ENCODE measurements around the gene RAB3GAP2. TPM values are rescaled to one million over a fixed set of nuclear protein-coding genes. Genes with fewer than 3 reads are reported as not detected.
"Not testable (repeated sequence)": the region's sequence is repeated elsewhere in the genome, so short reads cannot be mapped to it uniquely, and the experiment has no call there.

RAB3GAP2 gene
- polyA plus RNA-seq, 4 donors, result 3.5 to 24.8 (median 7.7) TPM

- 81 to 92% (median 89%) methylated on average over 15 of the region's 15 CpGs for WGBS, 3 donors
- H3K36me3 ChIP-seq (ENCODE audit: control insufficient read depth in 3 of 3, insufficient read depth in 2 of 3, low read depth in 1 of 3, low read length in 3 of 3), result peaks cover 0 to 5% (median 3%) of the 10 kb centered on the region in 3 donors
- no peak overlapping the region for H3K4me3 ChIP-seq (ENCODE audit: low read depth in 1 of 3, low read length in 3 of 3)
- FAIRE-seq, result no peak
- H3K4me1 ChIP-seq (ENCODE audit: control insufficient read depth in 3 of 3, insufficient read depth in 2 of 3, low read depth in 1 of 3, low read length in 2 of 3), result no peaks in the 10 kb centered on the region
- no peak overlapping the region for H3K27ac ChIP-seq (ENCODE audit: low read depth in 1 of 3, low read length in 2 of 3)
- DNase-seq, result no peak
- no peaks in the 10 kb centered on the region for H3K27me3 ChIP-seq (ENCODE audit: control insufficient read depth in 3 of 3, insufficient read depth in 3 of 3, low read length in 3 of 3)
- H3K9me3 ChIP-seq (ENCODE audit: control insufficient read depth in 2 of 2, insufficient read depth in 1 of 2, low read depth in 1 of 2, low read length in 1 of 2), result no peaks in the 10 kb centered on the region
These were observed 52.2 kb downstream of the RAB3GAP2 start for GRCh38 chr1:220219865-220220698.

GRCh38 chr1:220219136-220219442, 53.2 kb downstream of the RAB3GAP2 start:
- no peak for DNase-seq
- H3K27me3 ChIP-seq (ENCODE audit: control insufficient read depth in 3 of 3, insufficient read depth in 3 of 3, low read length in 3 of 3), result no peaks in the 10 kb centered on the region
- FAIRE-seq, result no peak

GRCh38 chr1:220218397-220219135, 53.7 kb downstream of the RAB3GAP2 start:
- not testable (repeated sequence) for H3K36me3 ChIP-seq (ENCODE audit: control insufficient read depth in 3 of 3, insufficient read depth in 2 of 3, low read depth in 1 of 3, low read length in 3 of 3); H3K4me1 ChIP-seq (ENCODE audit: control insufficient read depth in 3 of 3, insufficient read depth in 2 of 3, low read depth in 1 of 3, low read length in 2 of 3); H3K27ac ChIP-seq (ENCODE audit: low read depth in 1 of 3, low read length in 2 of 3); H3K4me3 ChIP-seq (ENCODE audit: low read depth in 1 of 3, low read length in 3 of 3); H3K9me3 ChIP-seq (ENCODE audit: control insufficient read depth in 2 of 2, insufficient read depth in 1 of 2, low read depth in 1 of 2, low read length in 1 of 2); H3K27me3 ChIP-seq (ENCODE audit: control insufficient read depth in 3 of 3, insufficient read depth in 3 of 3, low read length in 3 of 3); FAIRE-seq
- DNase-seq, result peak; percentile 66 to 71
- WGBS, 3 donors, result 49 to 62% (median 60%) methylated on average over 6 of the region's 6 CpGs

More at GRCh38 chr1:220219136-220219442, 53.2 kb downstream of the RAB3GAP2 start:
- no peak overlapping the region for H3K27ac ChIP-seq (ENCODE audit: low read depth in 1 of 3, low read length in 2 of 3)
- H3K4me1 ChIP-seq (ENCODE audit: control insufficient read depth in 3 of 3, insufficient read depth in 2 of 3, low read depth in 1 of 3, low read length in 2 of 3), result no peaks in the 10 kb centered on the region
- no peaks in the 10 kb centered on the region for H3K9me3 ChIP-seq (ENCODE audit: control insufficient read depth in 2 of 2, insufficient read depth in 1 of 2, low read depth in 1 of 2, low read length in 1 of 2)
- H3K4me3 ChIP-seq (ENCODE audit: low read depth in 1 of 3, low read length in 3 of 3), result no peak overlapping the region
- peaks cover 0 to 5% (median 3%) of the 10 kb centered on the region in 3 donors for H3K36me3 ChIP-seq (ENCODE audit: control insufficient read depth in 3 of 3, insufficient read depth in 2 of 3, low read depth in 1 of 3, low read length in 3 of 3)

DNA sequence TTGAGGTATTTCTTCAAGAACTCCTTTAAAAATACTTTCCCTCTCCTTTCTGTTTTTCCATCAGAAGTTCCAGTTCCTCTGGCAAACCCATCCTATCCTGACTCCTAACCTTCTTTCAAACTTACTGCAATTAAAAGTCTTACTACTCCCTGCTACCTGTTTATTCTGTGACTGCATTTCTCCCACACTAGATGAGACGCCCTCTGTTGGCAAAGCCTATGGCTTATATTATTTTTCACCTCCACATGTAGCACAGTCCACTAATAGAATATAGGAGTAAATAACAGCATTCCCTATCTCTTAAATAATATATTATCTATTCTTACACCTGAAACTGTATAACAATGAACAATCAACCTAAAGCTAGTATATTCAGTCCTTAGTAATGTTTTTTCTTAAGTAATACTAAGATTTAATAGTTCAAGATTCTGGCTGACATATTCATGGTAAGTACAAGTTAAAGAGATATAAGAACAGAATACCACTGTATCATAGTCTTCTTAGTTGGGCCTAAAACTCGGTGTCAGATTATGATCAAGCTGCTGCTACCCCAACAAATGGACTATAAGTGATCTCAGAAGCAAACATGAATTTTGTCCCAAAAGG, 54.8 kb downstream of the RAB3GAP2 start:
- Histone ChIP-seq H3K4me1 (ENCODE audit: control insufficient read depth in 3 of 3, insufficient read depth in 2 of 3, low read depth in 1 of 3, low read length in 2 of 3) (no peaks in the 10 kb centered on the region), H3K27ac (ENCODE audit: low read depth in 1 of 3, low read length in 2 of 3) (no peak overlapping the region), H3K4me3 (ENCODE audit: low read depth in 1 of 3, low read length in 3 of 3) (no peak overlapping the region), H3K27me3 (ENCODE audit: control insufficient read depth in 3 of 3, insufficient read depth in 3 of 3, low read length in 3 of 3) (no peaks in the 10 kb centered on the region), H3K9me3 (ENCODE audit: control insufficient read depth in 2 of 2, insufficient read depth in 1 of 2, low read depth in 1 of 2, low read length in 1 of 2) (no peaks in the 10 kb centered on the region), H3K36me3 (ENCODE audit: control insufficient read depth in 3 of 3, insufficient read depth in 2 of 3, low read depth in 1 of 3, low read length in 3 of 3) (peaks cover 0 to 5% (median 3%) of the 10 kb centered on the region in 3 donors)
- FAIRE-seq (no peak), DNase-seq (peak; percentile 36 to 49)
- 53 to 71% (median 56%) methylated on average over 2 of the region's 2 CpGs for WGBS, 3 donors

- no peaks in the 10 kb centered on the region for H3K4me1 ChIP-seq (ENCODE audit: control insufficient read depth in 3 of 3, insufficient read depth in 2 of 3, low read depth in 1 of 3, low read length in 2 of 3)
- WGBS, 3 donors, result 85 to 91% (median 91%) methylated on average over 4 of the region's 4 CpGs
- H3K36me3 ChIP-seq (ENCODE audit: control insufficient read depth in 3 of 3, insufficient read depth in 2 of 3, low read depth in 1 of 3, low read length in 3 of 3), result peaks cover 1 to 7% (median 4%) of the 10 kb centered on the region in 3 donors
- no peaks in the 10 kb centered on the region for H3K27me3 ChIP-seq (ENCODE audit: control insufficient read depth in 3 of 3, insufficient read depth in 3 of 3, low read length in 3 of 3)
- DNase-seq (no peak), FAIRE-seq (no peak)
- no peak overlapping the region for H3K27ac ChIP-seq (ENCODE audit: low read depth in 1 of 3, low read length in 2 of 3)
- no peak overlapping the region for H3K4me3 ChIP-seq (ENCODE audit: low read depth in 1 of 3, low read length in 3 of 3)
- H3K9me3 ChIP-seq (ENCODE audit: control insufficient read depth in 2 of 2, insufficient read depth in 1 of 2, low read depth in 1 of 2, low read length in 1 of 2), result no peaks in the 10 kb centered on the region
These were observed 58.8 kb downstream of the RAB3GAP2 start for GRCh38 chr1:220213382-220213983.

- Histone ChIP-seq H3K4me1 (ENCODE audit: control insufficient read depth in 3 of 3, insufficient read depth in 2 of 3, low read depth in 1 of 3, low read length in 2 of 3) (no peaks in the 10 kb centered on the region), H3K36me3 (ENCODE audit: control insufficient read depth in 3 of 3, insufficient read depth in 2 of 3, low read depth in 1 of 3, low read length in 3 of 3) (peaks cover 5 to 7% (median 6%) of the 10 kb centered on the region in 3 donors), H3K27me3 (ENCODE audit: control insufficient read depth in 3 of 3, insufficient read depth in 3 of 3, low read length in 3 of 3) (no peaks in the 10 kb centered on the region), H3K9me3 (ENCODE audit: control insufficient read depth in 2 of 2, insufficient read depth in 1 of 2, low read depth in 1 of 2, low read length in 1 of 2) (no peaks in the 10 kb centered on the region), H3K4me3 (ENCODE audit: low read depth in 1 of 3, low read length in 3 of 3) (no peak overlapping the region), H3K27ac (ENCODE audit: low read depth in 1 of 3, low read length in 2 of 3) (no peak overlapping the region)
- DNase-seq (no peak), FAIRE-seq (no peak)
These were observed 64.8 kb downstream of the RAB3GAP2 start for GRCh38 chr1:220207411-220207810.

GRCh38 chr1:220204758-220205157, 67.5 kb downstream of the RAB3GAP2 start:
- not testable (repeated sequence) for H3K27ac ChIP-seq (ENCODE audit: low read depth in 1 of 3, low read length in 2 of 3); H3K4me3 ChIP-seq (ENCODE audit: low read depth in 1 of 3, low read length in 3 of 3); H3K4me1 ChIP-seq (ENCODE audit: control insufficient read depth in 3 of 3, insufficient read depth in 2 of 3, low read depth in 1 of 3, low read length in 2 of 3); H3K27me3 ChIP-seq (ENCODE audit: control insufficient read depth in 3 of 3, insufficient read depth in 3 of 3, low read length in 3 of 3); DNase-seq; H3K9me3 ChIP-seq (ENCODE audit: control insufficient read depth in 2 of 2, insufficient read depth in 1 of 2, low read depth in 1 of 2, low read length in 1 of 2); H3K36me3 ChIP-seq (ENCODE audit: control insufficient read depth in 3 of 3, insufficient read depth in 2 of 3, low read depth in 1 of 3, low read length in 3 of 3); FAIRE-seq
- WGBS, 3 donors, result 100% methylated on average over 1 of the region's 2 CpGs; no CpG with 5 or more reads in 1 of the 3 donors

GRCh38 chr1:220203816-220204215, 68.4 kb downstream of the RAB3GAP2 start:
- DNase-seq (no peak), FAIRE-seq (no peak)
- no peak overlapping the region for H3K4me3 ChIP-seq (ENCODE audit: low read depth in 1 of 3, low read length in 3 of 3)
- H3K27me3 ChIP-seq (ENCODE audit: control insufficient read depth in 3 of 3, insufficient read depth in 3 of 3, low read length in 3 of 3), result no peaks in the 10 kb centered on the region
- no peaks in the 10 kb centered on the region for H3K4me1 ChIP-seq (ENCODE audit: control insufficient read depth in 3 of 3, insufficient read depth in 2 of 3, low read depth in 1 of 3, low read length in 2 of 3)
- H3K36me3 ChIP-seq (ENCODE audit: control insufficient read depth in 3 of 3, insufficient read depth in 2 of 3, low read depth in 1 of 3, low read length in 3 of 3), result peaks cover 3 to 12% (median 10%) of the 10 kb centered on the region in 3 donors
- H3K27ac ChIP-seq (ENCODE audit: low read depth in 1 of 3, low read length in 2 of 3), result no peak overlapping the region
- H3K9me3 ChIP-seq (ENCODE audit: control insufficient read depth in 2 of 2, insufficient read depth in 1 of 2, low read depth in 1 of 2, low read length in 1 of 2), result no peaks in the 10 kb centered on the region
- 91 to 100% (median 95%) methylated on average over 2 of the region's 2 CpGs for WGBS, 3 donors
